Right lobe of liver (tissue), 4 donors: ENCODE results near the gene SOBP.

Experiments
- CTCF ChIP-seq, 4 donors: fragments of 200-600 bp in 3 of 4; fragments of 450-650 bp in 1 of 4; IDR thresholded peaks; one replicate each; pipeline versions ENCODE4 v1.5.1 to v1.8.0; 2016 to 2022; ENCODE audit warnings: antibody characterized with exemption in 4 of 4, mild to moderate bottlenecking in 2 of 4
- POLR2A ChIP-seq: fragments of 450-650 bp; IDR thresholded peaks from one replicate; pipeline ENCODE4 v1.6.1; 2017; ENCODE audit warnings: antibody characterized with exemption, mild to moderate bottlenecking
- donor health status: DM: no; HTN: no; CAD: no.
- donor health status: DM: no; HTN: no; CAD: no.
- donor health status: DM: no; HTN: yes; CAD: no.

GRCh38 chr6:107546691-107547450 is 57.0 kb downstream of the SOBP start:
- TF ChIP-seq POLR2A (no peak), CTCF (IDR thresholded peaks at IDR 0.05) (no peak)
